Mesothelial cell of epicardium (in vitro differentiated cells): ENCODE measurements around the gene GLIPR1. TPM values are rescaled to one million over a fixed set of nuclear protein-coding genes. Genes with fewer than 3 reads are reported as not detected.
"Not testable (repeated sequence)": the region's sequence is repeated elsewhere in the genome, so short reads cannot be mapped to it uniquely, and the experiment has no call there.

ENCODE experiments used
- DNase-seq, 2 experiments: peaks; one replicate each; pipeline ENCODE4 v3.0.0; 2021; ENCODE audit warnings: low spot score in 2 of 2; ENCODE audit not compliant: unreplicated experiment in 2 of 2
- H3K27ac Mint-ChIP-seq: 2 replicates; pipeline ENCODE4 v1.8.0; 2021; ENCODE audit warnings: mixed read lengths
- H3K27me3 Mint-ChIP-seq: 2 replicates; pipeline ENCODE4 v1.8.0; 2021; ENCODE audit warnings: low read depth, mixed read lengths
- H3K36me3 Mint-ChIP-seq: 2 replicates; pipeline ENCODE4 v1.8.0; 2021; ENCODE audit warnings: mixed read lengths
- H3K4me1 Mint-ChIP-seq: 2 replicates; pipeline ENCODE4 v1.8.0; 2021; ENCODE audit warnings: mixed read lengths
- H3K4me3 Mint-ChIP-seq: 2 replicates; pipeline ENCODE4 v1.8.0; 2021; ENCODE audit warnings: mild to moderate bottlenecking, moderate library complexity, mixed read lengths
- H3K9me3 Mint-ChIP-seq: 2 replicates; pipeline ENCODE4 v1.8.0; 2021; ENCODE audit warnings: mixed read lengths
- total RNA-seq: library from RNA; stranded (reverse); gene quantifications from 3 replicates; pipeline ENCODE4 v1.2.1, GENCODE V29; 2021
- TF ChIP-seq, protein P1 (sequence below): fragments of 200-600 bp; sonication (generic); IDR thresholded peaks from one replicate; pipeline ENCODE4 v1.5.0; 2021; ENCODE audit warnings: antibody characterized with exemption; ENCODE audit not compliant: unreplicated experiment

The GLIPR1 gene
- total RNA-seq, 1 donor from 2014 or later: 30.5 TPM

- DNase-seq: no peak
- Mint-ChIP-seq H3K36me3 (no peaks in the 10 kb centered on the region), H3K27ac (no peak overlapping the region), H3K9me3 (peaks cover 47% of the 10 kb centered on the region), H3K4me1 (peaks cover 5% of the 10 kb centered on the region), H3K4me3 (no peak overlapping the region), H3K27me3 (no peaks in the 10 kb centered on the region)
- TF ChIP-seq, protein P1, sequence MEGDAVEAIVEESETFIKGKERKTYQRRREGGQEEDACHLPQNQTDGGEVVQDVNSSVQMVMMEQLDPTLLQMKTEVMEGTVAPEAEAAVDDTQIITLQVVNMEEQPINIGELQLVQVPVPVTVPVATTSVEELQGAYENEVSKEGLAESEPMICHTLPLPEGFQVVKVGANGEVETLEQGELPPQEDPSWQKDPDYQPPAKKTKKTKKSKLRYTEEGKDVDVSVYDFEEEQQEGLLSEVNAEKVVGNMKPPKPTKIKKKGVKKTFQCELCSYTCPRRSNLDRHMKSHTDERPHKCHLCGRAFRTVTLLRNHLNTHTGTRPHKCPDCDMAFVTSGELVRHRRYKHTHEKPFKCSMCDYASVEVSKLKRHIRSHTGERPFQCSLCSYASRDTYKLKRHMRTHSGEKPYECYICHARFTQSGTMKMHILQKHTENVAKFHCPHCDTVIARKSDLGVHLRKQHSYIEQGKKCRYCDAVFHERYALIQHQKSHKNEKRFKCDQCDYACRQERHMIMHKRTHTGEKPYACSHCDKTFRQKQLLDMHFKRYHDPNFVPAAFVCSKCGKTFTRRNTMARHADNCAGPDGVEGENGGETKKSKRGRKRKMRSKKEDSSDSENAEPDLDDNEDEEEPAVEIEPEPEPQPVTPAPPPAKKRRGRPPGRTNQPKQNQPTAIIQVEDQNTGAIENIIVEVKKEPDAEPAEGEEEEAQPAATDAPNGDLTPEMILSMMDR: no peak
Observed at GRCh38 chr12:75439930-75440329, 40.6 kb upstream of the GLIPR1 start.

- H3K27ac Mint-ChIP-seq, H3K27me3 Mint-ChIP-seq, H3K4me1 Mint-ChIP-seq, H3K4me3 Mint-ChIP-seq, H3K36me3 Mint-ChIP-seq, DNase-seq: not testable (repeated sequence)
- peaks cover 31% of the 10 kb centered on the region for H3K9me3 Mint-ChIP-seq
Observed at GRCh38 chr12:75441687-75442449, 38.7 kb upstream of the GLIPR1 start.

- not testable (repeated sequence) for H3K4me1 Mint-ChIP-seq, H3K4me3 Mint-ChIP-seq, DNase-seq, H3K36me3 Mint-ChIP-seq, H3K27ac Mint-ChIP-seq, H3K27me3 Mint-ChIP-seq
- peaks cover 27% of the 10 kb centered on the region for H3K9me3 Mint-ChIP-seq
Observed at GRCh38 chr12:75442454-75442853, 38.1 kb upstream of the GLIPR1 start.

- no peak overlapping the region for H3K4me3 Mint-ChIP-seq
- H3K27ac Mint-ChIP-seq: no peak overlapping the region
Observed at GRCh38 chr12:75443709-75444108, 36.8 kb upstream of the GLIPR1 start.

DNA sequence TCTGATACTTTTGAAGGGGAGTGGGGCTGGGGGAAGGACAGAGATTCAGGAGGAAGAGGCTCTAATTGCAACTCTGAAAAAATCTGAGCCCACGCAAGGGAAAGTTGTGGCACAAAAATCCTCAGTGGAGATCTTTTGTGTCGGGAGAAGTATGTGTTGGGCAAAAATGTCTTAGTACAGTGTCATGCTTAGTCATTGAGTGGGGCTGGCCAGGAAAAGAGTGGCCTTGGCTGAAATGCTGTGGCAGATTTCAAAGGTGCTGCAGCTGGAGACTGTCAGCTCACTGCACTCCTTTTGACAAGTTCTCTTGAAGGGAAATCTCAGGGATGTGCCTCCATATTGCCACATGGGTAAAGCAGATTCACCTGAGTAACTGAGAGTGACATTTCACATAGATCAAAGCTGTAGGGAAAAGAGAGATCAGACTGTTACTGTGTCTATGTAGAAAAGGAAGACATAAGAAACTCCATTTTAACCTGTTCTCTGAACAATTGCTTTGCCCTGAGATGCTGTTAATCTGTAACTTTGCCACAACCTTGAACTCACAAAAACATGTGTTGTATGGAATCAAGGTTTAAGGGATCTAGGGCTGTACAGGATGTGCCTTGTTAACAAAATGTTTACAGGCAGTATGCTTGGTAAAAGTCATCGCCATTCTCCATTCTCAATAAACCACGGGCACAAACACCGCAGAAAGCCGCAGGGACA is 36.0 kb upstream of the GLIPR1 start:
- H3K4me3 Mint-ChIP-seq: no peak overlapping the region
- H3K36me3 Mint-ChIP-seq: no peaks in the 10 kb centered on the region
- peaks cover 14% of the 10 kb centered on the region for H3K9me3 Mint-ChIP-seq
- TF ChIP-seq, protein P1: no peak
- peaks cover 14% of the 10 kb centered on the region for H3K4me1 Mint-ChIP-seq
- no peak for DNase-seq
- H3K27ac Mint-ChIP-seq: no peak overlapping the region
- H3K27me3 Mint-ChIP-seq: no peaks in the 10 kb centered on the region

More at GRCh38 chr12:75443709-75444108, 36.8 kb upstream of the GLIPR1 start:
- no peak for DNase-seq
- Mint-ChIP-seq H3K9me3 (peaks cover 22% of the 10 kb centered on the region), H3K36me3 (no peaks in the 10 kb centered on the region), H3K4me1 (peaks cover 12% of the 10 kb centered on the region), H3K27me3 (no peaks in the 10 kb centered on the region)
- TF ChIP-seq, protein P1: no peak

GRCh38 chr12:75445137-75445507 is 35.4 kb upstream of the GLIPR1 start:
- not testable (repeated sequence) for H3K4me3 Mint-ChIP-seq, DNase-seq, H3K36me3 Mint-ChIP-seq, H3K27ac Mint-ChIP-seq, H3K27me3 Mint-ChIP-seq
- peaks cover 10% of the 10 kb centered on the region for H3K9me3 Mint-ChIP-seq
- peaks cover 16% of the 10 kb centered on the region for H3K4me1 Mint-ChIP-seq

DNA sequence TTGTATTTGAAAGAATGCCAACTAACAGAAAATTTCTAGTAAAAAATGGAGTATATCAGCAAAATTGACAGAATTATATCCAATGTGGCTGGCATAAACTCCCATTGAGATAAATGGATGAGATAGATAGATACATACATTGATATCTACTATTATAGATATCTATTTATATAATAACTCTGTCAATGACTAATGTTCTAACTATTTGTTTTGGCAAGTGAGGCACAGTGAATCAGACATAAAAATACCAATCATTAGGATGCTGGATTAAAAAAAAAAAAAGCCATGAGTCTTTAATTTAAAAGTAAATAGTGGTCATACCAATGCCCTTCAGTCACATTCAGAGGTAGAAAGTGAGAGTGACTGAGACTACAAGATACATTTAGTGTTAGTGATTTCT is 33.7 kb upstream of the GLIPR1 start:
- Mint-ChIP-seq H3K4me3 (no peak overlapping the region), H3K27ac (no peak overlapping the region), H3K9me3 (peaks cover 7% of the 10 kb centered on the region), H3K36me3 (no peaks in the 10 kb centered on the region), H3K4me1 (peaks cover 27% of the 10 kb centered on the region), H3K27me3 (no peaks in the 10 kb centered on the region)
- DNase-seq: no peak
- TF ChIP-seq, protein P1: no peak
